ENCODE data around the gene IQCE.
"Not testable (repeated sequence)": the region's sequence is repeated elsewhere in the genome, so short reads cannot be mapped to it uniquely, and the experiment has no call there.

The IQCE gene

DNA sequence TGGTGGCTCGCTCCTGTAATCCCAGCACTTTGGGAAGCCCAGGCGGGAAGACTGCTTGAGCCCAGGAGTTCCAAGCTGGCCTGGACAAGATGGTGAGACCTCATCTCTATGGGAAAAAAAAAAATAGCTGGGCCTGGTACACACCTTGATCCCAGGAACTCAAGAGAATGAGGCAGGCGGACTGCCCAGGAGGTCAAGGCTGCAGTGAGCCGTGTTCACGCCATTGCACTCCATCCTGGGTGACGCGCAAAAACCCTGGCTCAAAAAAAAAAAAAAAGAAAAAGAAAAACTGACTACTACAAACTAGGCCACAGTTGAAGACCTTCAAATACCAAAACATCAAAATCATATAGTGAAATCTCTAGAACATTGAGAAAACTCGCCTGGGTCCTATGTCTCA is 7.4 kb upstream of the IQCE start:
- no peak for DNase-seq
- no peak for TF ChIP-seq POLR2A (IDR thresholded peaks at IDR 0.05; ENCODE audit: low read length)

DNA sequence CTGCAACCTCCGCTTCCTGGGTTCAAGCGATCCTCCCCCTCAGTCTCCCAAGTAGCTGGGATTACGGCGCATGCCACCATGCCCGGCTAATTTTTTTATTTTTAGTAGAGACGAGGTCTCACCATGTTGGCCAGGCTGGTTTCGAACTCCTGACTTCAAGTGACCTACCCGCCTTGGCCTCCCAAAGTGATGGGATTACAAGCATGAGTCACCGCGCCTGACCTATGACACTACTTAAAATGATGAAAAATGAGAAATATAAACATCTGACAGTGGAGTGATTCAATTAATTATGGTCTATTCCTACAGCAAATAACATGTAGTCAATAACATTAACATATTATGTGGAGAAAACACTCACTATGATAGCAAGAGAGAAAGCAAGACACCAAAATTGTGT is 5.7 kb upstream of the IQCE start:
- DNase-seq = no peak
- TF ChIP-seq POLR2A (IDR thresholded peaks at IDR 0.05; ENCODE audit: low read length) (no peak), GATA1 (IDR thresholded peaks at IDR 0.05; ENCODE audit: low read depth, low read length) (no peak)

GRCh38 chr7:2553831-2554581 is 4.8 kb upstream of the IQCE start:
- TF ChIP-seq GATA1 (IDR thresholded peaks at IDR 0.05; ENCODE audit: low read depth, low read length) (no peak), POLR2A (IDR thresholded peaks at IDR 0.05; ENCODE audit: low read length) (no peak)
- DNase-seq = no peak

DNA sequence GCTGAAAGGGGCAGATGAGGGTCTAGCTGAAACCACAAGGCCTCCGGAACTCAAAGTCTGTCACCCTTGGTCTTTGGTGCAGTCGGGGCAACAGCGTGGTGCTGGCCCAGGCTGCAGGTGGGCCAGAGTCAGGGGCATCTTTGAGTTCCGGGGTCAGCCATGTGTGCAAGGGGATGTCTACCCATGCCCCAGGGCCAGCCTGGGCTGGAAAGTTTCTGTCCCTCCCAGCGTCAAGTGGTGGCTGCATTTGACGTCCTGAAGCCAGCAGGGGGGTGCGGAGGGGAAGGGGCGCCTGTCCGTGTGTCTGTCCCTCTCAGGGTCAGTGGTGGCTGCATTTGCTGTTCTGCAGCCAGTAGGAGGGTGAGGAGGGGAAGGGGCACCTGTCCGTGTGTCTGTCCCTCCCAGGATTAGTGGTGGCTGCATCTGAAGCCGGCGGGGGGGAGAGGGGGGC is 4.1 kb upstream of the IQCE start:
- no peak for TF ChIP-seq GATA1 (IDR thresholded peaks at IDR 0.05; ENCODE audit: low read depth, low read length)

GRCh38 chr7:2555121-2556052 is 3.4 kb upstream of the IQCE start, which contains the start of gene BRAT1:
Gene BRAT1, minus strand, starts transcription at chr7:2555524. Its CDS starts 1,093 bp downstream, at chr7:2554431.
- TF ChIP-seq GATA1 (IDR thresholded peaks at IDR 0.05; ENCODE audit: low read depth, low read length) = no peak
- peak; percentile 65 for TF ChIP-seq POLR2A (IDR thresholded peaks at IDR 0.05; ENCODE audit: low read length)
- DNase-seq = peak; percentile 95 to 97

More for the DNA sequence above, 4.1 kb upstream of the IQCE start:
- DNase-seq = peak; percentile 44 to 62

DNA sequence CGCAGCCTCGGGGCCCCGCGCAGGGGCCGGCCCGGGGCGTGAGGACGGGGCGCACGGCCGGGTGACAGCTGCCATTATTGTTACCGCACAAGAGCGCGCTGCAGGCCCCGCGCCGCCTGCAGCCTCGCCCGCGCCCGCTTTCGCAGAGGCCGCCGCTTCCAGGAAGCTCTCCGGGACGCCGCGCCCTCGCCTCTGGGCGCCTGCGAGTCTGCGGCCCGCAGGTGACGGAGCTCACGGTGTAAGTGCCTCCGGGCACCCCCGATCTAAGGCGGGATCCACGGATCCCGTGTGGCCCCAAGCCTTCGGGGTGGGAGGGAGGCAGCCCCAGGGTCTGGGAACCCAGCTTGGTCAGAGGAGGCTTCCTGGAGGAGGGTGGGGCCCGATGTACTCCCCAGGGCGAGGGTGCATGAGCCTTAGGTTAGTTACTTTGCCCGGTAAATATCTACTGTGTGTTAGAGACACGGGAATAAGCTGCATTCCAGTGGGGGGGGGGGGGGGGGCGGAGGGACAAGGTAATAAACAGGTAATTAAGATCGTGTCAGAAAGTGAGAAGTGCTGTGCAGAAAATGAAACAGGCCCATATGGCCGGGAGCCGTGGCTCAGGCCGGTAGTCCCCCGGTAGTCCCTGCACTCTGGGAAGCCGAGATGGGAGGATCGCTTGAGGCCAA is 638 bp downstream of the IQCE start:
- no peak for TF ChIP-seq GATA1 (IDR thresholded peaks at IDR 0.05; ENCODE audit: low read depth, low read length)
- TF ChIP-seq POLR2A (IDR thresholded peaks at IDR 0.05; ENCODE audit: low read length) = peak; percentile 4
- DNase-seq = peak; percentile 62 to 73

- not testable (repeated sequence) for DNase-seq
Measured at GRCh38 chr7:2563955-2564354, 5.2 kb downstream of the IQCE start.

- TF ChIP-seq GATA1 (IDR thresholded peaks at IDR 0.05; ENCODE audit: low read depth, low read length) = no peak
- TF ChIP-seq POLR2A (IDR thresholded peaks at IDR 0.05; ENCODE audit: low read length) = no peak
- no peak for DNase-seq
Measured at GRCh38 chr7:2564970-2565540, 6.3 kb downstream of the IQCE start.

DNA sequence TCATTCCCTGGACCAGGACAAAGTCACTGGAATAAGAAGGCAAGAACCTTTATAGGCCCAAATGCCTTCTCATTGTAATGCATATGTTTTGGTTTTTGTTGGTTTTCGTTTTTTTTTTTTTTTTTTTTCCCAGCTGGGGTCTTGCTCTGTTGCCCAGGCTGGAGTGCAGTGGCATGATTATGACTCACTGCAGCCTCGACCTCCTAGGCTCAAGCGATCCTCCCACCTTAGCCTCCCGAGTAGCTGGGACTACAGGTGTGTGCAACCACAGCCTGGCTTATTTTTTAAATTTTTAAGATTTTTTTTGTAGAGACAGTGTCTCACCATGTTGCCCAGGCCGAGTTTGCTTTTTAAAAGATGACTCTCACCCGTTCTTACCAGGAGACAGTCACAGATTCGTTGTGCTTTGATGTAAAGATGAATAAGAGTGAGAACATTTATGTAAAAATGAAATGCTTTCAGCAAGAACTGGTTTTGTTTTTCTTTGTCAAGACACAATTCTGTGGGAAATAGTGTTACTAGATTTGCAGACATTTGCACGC is 7.6 kb downstream of the IQCE start:
- TF ChIP-seq POLR2A (IDR thresholded peaks at IDR 0.05; ENCODE audit: low read length) (no peak), GATA1 (IDR thresholded peaks at IDR 0.05; ENCODE audit: low read depth, low read length) (no peak)
- no peak for DNase-seq

- TF ChIP-seq POLR2A (IDR thresholded peaks at IDR 0.05; ENCODE audit: low read length) (no peak), GATA1 (IDR thresholded peaks at IDR 0.05; ENCODE audit: low read depth, low read length) (no peak)
- DNase-seq = no peak
Measured at GRCh38 chr7:2566890-2567678, 8.3 kb downstream of the IQCE start.

GRCh38 chr7:2567679-2568278 is 9.0 kb downstream of the IQCE start:
- TF ChIP-seq GATA1 (IDR thresholded peaks at IDR 0.05; ENCODE audit: low read depth, low read length) (no peak), POLR2A (IDR thresholded peaks at IDR 0.05; ENCODE audit: low read length) (no peak)
- DNase-seq = peak in 1 of 2 experiments; percentile 10

GRCh38 chr7:2568521-2569223 is 9.9 kb downstream of the IQCE start:
- no peak for DNase-seq
- TF ChIP-seq POLR2A (IDR thresholded peaks at IDR 0.05; ENCODE audit: low read length) = no peak

All from erythroblast (primary cell).